Endodermal cell (in vitro differentiated cells): ENCODE results near the gene ALDH3B1. TPM values are rescaled to one million over a fixed set of nuclear protein-coding genes. Genes with fewer than 3 reads are reported as not detected.

ENCODE experiments used
- DNase-seq: peaks from one replicate; pipeline ENCODE4 v3.0.0-alpha.2; 2017
- H3K27ac ChIP-seq: 2 replicates; pipeline ENCODE4 v1.5.1; 2013; ENCODE audit warnings: mild to moderate bottlenecking, low read depth, low read length, moderate library complexity
- H3K27me3 ChIP-seq: 2 replicates; pipeline ENCODE4 v1.6.1; 2013; ENCODE audit warnings: mild to moderate bottlenecking, low read length, moderate library complexity; ENCODE audit not compliant: insufficient read depth, control insufficient read depth, poor library complexity, severe bottlenecking
- H3K36me3 ChIP-seq: 2 replicates; pipeline ENCODE4 v1.7.0; 2013; ENCODE audit warnings: mild to moderate bottlenecking, low read length, moderate library complexity; ENCODE audit not compliant: control insufficient read depth, insufficient read depth
- H3K4me1 ChIP-seq: one replicate; pipeline ENCODE4 v1.7.0; 2013; ENCODE audit warnings: low read length; ENCODE audit not compliant: control insufficient read depth, insufficient read depth
- H3K4me3 ChIP-seq: 2 replicates; pipeline ENCODE4 v1.5.1; 2013; ENCODE audit warnings: mild to moderate bottlenecking, low read length, moderate library complexity
- H3K9ac ChIP-seq: 2 replicates; pipeline ENCODE4 v1.6.1; 2013; ENCODE audit warnings: mild to moderate bottlenecking, low read length, moderate library complexity; ENCODE audit not compliant: poor library complexity, severe bottlenecking; ENCODE audit errors: extremely low read depth
- H3K9me3 ChIP-seq: 2 replicates; pipeline ENCODE4 v1.6.1; 2013; ENCODE audit warnings: mild to moderate bottlenecking, low read length, moderate library complexity; ENCODE audit not compliant: control insufficient read depth
- H3K27ac Mint-ChIP-seq: 2 replicates; pipeline ENCODE4 v1.8.0; 2020; ENCODE audit warnings: mixed read lengths
- H3K27me3 Mint-ChIP-seq: 2 replicates; pipeline ENCODE4 v1.8.0; 2021; ENCODE audit warnings: mild to moderate bottlenecking, mixed read lengths; ENCODE audit not compliant: insufficient read depth
- H3K36me3 Mint-ChIP-seq: 2 replicates; pipeline ENCODE4 v1.8.0; 2020; ENCODE audit warnings: low read depth, mixed read lengths
- H3K4me1 Mint-ChIP-seq: 2 replicates; pipeline ENCODE4 v1.8.0; 2020; ENCODE audit warnings: mixed read lengths
- H3K4me3 Mint-ChIP-seq: 2 replicates; pipeline ENCODE4 v1.8.0; 2020; ENCODE audit warnings: mild to moderate bottlenecking, moderate library complexity, mixed read lengths
- H3K9me3 Mint-ChIP-seq: 2 replicates; pipeline ENCODE4 v1.8.0; 2020; ENCODE audit warnings: mild to moderate bottlenecking, mixed read lengths
- WGBS, 2 experiments: methylation state at CpG; one replicate each; pipeline versions ENCODE4 v1.1.5 to v1.1.7; 2013; ENCODE audit warnings: missing lambda C conversion rate in 2 of 2, mixed read lengths in 1 of 2; ENCODE audit not compliant: insufficient coverage in 1 of 2, insufficient read length in 1 of 2; 5-methylcytosine and 5-hydroxymethylcytosine counted together
- total RNA-seq, 2 donors: library from RNA; stranded (reverse); fragmentation: NEBNext Ultra II Directional in 1 of 2; extraction: Animal tissue kit (Norgen Biotek cat#: 25700) in 1 of 2; gene quantifications; 2 replicates in 1 of 2; 3 replicates in 1 of 2; pipeline ENCODE4 v1.2.1, GENCODE V29; 2021
- TF ChIP-seq, protein P1 (sequence below): fragments of 200-600 bp; sonication (generic); conservative IDR thresholded peaks from 2 replicates; pipeline ENCODE4 v1.5.0; 2021; ENCODE audit warnings: antibody characterized with exemption, mild to moderate bottlenecking

The ALDH3B1 gene
- total RNA-seq, 2 donors from 2014 or later: 0.11 TPM; not detected in 1

DNA sequence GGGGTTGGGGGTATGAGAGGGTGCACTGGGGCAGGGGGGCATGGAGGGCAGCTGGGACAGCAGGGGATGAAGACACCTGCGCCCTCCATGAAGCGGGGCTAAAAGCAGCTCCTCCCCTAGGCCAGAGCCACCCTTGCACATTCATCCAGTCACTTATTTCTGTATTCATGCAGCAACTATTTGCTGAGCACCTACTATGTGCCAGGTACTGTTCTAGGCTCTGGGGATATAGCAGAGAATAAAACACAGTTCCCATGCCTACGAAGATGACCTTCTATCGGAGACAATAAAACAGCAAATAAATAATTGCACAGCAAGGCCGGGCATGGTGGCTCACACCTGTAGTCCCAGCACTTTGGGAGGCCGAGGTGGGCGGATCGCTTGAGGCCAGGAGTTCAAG lies 5.3 kb downstream of the ALDH3B1 start:
- H3K9ac ChIP-seq: no peak overlapping the region
- 96% methylated on average over 6 to 8 of the region's 8 CpGs for WGBS, 2 experiments
- no peak overlapping the region for H3K4me3 Mint-ChIP-seq

DNA sequence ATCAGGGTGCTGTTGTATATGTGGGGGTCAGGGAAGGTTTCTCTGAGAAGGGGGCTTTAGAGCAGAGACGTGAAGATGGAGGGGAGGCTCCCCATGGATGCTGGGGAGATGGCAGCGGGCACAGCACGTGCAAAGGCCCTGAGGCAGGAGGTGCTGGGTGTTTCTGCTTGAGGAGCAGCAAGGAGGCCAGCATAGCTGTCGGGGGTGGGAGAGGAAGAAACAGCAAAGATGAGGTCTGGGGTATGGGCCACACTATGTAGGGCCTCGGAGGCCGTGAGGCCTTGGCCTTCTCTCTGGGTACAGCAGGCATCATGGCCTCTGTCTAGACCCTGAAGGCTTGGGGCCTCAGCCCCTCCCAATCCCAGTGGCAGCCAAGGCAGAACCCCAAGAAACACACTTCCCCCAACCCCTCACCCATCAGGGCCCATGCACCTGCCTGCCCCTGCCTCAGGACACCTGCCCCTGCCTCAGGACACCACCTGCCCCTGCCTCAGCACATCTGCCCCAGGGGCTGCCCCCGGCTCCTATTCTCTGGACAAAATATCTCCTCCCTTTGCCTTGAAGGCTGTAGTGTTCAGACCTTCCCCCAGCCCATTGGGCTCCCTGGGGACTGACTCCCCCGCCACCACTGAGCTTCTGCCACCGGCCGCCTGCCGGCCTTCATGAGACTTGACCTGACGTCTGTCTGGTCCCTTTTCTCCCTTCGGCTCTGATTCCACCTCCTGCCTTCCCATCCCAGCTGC lies 6.2 kb downstream of the ALDH3B1 start:
- H3K27ac ChIP-seq: no peak overlapping the region
- H3K27ac Mint-ChIP-seq: no peak overlapping the region
- 82 to 86% methylated on average over 6 to 13 of the region's 13 CpGs for WGBS, 2 experiments

More for the DNA sequence above, 5.3 kb downstream of the ALDH3B1 start:
- no peak overlapping the region for H3K4me3 ChIP-seq
- H3K9me3 ChIP-seq: no peaks in the 10 kb centered on the region
- Mint-ChIP-seq H3K27me3 (no peaks in the 10 kb centered on the region), H3K4me1 (peaks cover under 1% of the 10 kb centered on the region), H3K9me3 (no peaks in the 10 kb centered on the region), H3K36me3 (no peaks in the 10 kb centered on the region), H3K27ac (no peak overlapping the region)
- TF ChIP-seq, protein P1, sequence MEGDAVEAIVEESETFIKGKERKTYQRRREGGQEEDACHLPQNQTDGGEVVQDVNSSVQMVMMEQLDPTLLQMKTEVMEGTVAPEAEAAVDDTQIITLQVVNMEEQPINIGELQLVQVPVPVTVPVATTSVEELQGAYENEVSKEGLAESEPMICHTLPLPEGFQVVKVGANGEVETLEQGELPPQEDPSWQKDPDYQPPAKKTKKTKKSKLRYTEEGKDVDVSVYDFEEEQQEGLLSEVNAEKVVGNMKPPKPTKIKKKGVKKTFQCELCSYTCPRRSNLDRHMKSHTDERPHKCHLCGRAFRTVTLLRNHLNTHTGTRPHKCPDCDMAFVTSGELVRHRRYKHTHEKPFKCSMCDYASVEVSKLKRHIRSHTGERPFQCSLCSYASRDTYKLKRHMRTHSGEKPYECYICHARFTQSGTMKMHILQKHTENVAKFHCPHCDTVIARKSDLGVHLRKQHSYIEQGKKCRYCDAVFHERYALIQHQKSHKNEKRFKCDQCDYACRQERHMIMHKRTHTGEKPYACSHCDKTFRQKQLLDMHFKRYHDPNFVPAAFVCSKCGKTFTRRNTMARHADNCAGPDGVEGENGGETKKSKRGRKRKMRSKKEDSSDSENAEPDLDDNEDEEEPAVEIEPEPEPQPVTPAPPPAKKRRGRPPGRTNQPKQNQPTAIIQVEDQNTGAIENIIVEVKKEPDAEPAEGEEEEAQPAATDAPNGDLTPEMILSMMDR: no peak
- no peaks in the 10 kb centered on the region for H3K27me3 ChIP-seq
- H3K36me3 ChIP-seq: no peaks in the 10 kb centered on the region
- H3K4me1 ChIP-seq: no peaks in the 10 kb centered on the region
- DNase-seq: no peak
- no peak overlapping the region for H3K27ac ChIP-seq

DNA sequence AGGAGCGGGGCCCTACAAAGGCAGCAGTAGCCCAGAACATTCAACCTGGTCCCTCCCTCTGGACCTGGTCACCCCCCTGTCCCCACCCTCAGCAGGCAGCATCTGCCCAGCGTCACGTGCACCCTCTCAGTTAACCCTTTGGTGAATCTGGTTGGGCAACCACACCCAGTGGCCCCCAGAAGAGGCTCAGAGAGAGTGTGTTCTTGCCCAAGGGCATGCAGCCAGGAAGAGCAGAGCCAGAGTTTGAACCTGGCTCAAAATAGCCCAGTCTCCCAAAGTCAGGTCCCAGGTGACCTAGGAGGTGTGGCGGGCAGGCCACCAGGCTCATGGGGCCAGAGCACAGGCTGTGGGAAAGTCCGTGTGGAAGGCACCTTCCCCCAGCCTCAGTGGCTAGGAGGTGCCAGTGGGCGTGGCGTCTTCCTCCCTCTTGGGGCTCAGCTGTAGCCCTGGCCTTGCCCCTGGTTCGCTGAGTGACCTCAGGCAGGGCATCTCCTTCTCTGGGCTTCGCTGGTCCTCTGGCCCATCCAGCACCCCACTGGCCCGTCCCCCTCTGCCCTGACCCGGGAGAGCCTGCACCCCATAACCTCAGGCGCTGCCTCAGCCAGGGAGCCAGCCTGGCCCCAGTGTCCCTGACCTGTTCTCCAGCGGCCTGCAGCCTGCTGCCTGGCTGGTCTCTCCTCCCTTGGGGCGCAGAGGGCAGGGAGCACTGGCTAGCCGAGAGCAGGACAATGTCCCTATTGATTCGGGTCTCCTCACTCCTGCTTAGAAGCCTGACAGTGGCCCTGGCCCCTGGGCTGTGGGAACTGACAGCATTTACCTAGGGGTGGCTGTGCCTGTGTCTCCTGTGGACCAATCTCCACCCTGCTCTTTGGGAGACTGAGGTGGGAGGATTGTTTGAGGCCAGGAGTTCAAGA lies 7.0 kb downstream of the ALDH3B1 start:
- Mint-ChIP-seq H3K27ac (no peak overlapping the region), H3K27me3 (no peaks in the 10 kb centered on the region), H3K4me3 (no peak overlapping the region), H3K9me3 (no peaks in the 10 kb centered on the region), H3K4me1 (peaks cover 6% of the 10 kb centered on the region), H3K36me3 (no peaks in the 10 kb centered on the region)
- H3K27ac ChIP-seq: no peak overlapping the region
- no peaks in the 10 kb centered on the region for H3K27me3 ChIP-seq
- no peaks in the 10 kb centered on the region for H3K4me1 ChIP-seq
- no peak for DNase-seq
- 84 to 97% methylated on average over 8 to 16 of the region's 16 CpGs for WGBS, 2 experiments
- H3K36me3 ChIP-seq: no peaks in the 10 kb centered on the region
- TF ChIP-seq, protein P1: no peak
- no peak overlapping the region for H3K4me3 ChIP-seq
- H3K9me3 ChIP-seq: no peaks in the 10 kb centered on the region
- H3K9ac ChIP-seq: no peak overlapping the region

More for the DNA sequence above, 6.2 kb downstream of the ALDH3B1 start:
- DNase-seq: no peak
- Histone ChIP-seq H3K9me3 (no peaks in the 10 kb centered on the region), H3K36me3 (no peaks in the 10 kb centered on the region), H3K27me3 (no peaks in the 10 kb centered on the region), H3K4me1 (no peaks in the 10 kb centered on the region), H3K4me3 (no peak overlapping the region), H3K9ac (no peak overlapping the region)
- no peaks in the 10 kb centered on the region for H3K36me3 Mint-ChIP-seq
- TF ChIP-seq, protein P1: no peak
- no peaks in the 10 kb centered on the region for H3K27me3 Mint-ChIP-seq
- no peaks in the 10 kb centered on the region for H3K9me3 Mint-ChIP-seq
- no peak overlapping the region for H3K4me3 Mint-ChIP-seq
- H3K4me1 Mint-ChIP-seq: peaks cover 6% of the 10 kb centered on the region
